ENCODE measurements around the gene SFT2D2.

The SFT2D2 gene

DNA sequence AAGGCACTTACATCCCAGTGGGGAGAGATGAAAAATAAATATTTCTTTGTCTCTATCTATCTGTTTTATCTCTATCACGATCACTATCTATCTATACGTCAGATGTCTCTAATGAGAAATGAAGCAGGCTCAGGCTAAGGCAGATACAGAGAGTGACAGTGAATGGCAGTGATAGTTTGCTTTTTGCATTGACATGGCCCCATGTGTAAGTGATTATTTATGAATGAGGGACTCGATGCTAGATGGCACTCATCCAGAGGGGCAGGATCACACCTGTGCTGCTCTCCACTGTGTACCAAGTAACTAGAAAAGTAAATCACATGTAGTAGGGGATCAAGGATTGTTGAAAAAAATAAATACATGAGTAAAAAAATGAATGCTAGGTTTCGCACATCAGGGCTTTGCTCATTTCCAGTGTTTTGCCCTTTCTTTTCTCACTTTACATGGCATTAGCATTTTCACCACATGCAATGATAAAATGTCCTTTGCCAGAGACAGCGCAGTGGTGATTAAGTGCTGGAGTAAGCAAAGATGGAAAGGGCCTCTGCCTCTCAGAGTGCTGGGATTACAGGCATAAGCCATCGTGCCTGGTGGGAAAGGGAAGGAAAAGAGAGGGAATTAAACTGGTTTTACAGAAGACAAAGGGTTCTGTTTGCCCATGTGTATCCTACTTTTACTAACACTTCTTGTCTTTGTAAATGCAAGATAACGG, 71.4 kb downstream of the SFT2D2 start:
- no peak overlapping the region for H3K4me3 Mint-ChIP-seq
- peaks cover 3% of the 10 kb centered on the region for H3K36me3 Mint-ChIP-seq (ENCODE audit: low read depth)
- H3K4me1 Mint-ChIP-seq (ENCODE audit: low read depth) = no peaks in the 10 kb centered on the region
- no peaks in the 10 kb centered on the region for H3K9me3 Mint-ChIP-seq
- no peak overlapping the region for H3K27ac Mint-ChIP-seq
- H3K27me3 Mint-ChIP-seq = no peaks in the 10 kb centered on the region

DNA sequence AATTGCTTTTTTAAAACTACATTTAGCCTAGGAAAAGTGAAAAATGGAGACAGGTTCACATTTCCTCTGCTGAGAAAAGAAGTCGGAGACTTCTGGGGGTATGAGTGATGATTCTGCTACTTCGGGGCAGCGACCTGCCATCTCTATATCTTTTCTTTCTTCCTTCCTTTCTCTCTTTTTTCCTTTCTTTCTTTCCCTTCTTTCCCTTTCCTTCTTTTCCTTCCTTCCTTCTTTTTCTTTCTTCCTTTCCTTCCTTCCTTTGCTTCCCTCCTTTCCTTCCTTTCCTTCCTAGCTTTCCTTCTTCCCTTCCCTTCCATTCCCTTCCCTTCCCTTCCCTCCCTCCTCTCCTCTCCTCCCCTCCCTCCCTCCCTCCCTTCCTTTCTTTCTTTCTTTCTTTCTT, 72.6 kb downstream of the SFT2D2 start:
- Mint-ChIP-seq H3K27me3 (no peaks in the 10 kb centered on the region), H3K9me3 (no peaks in the 10 kb centered on the region), H3K4me1 (ENCODE audit: low read depth) (no peaks in the 10 kb centered on the region), H3K4me3 (no peak overlapping the region), H3K36me3 (ENCODE audit: low read depth) (peaks cover 3% of the 10 kb centered on the region), H3K27ac (no peak overlapping the region)

- no peak overlapping the region for H3K4me3 Mint-ChIP-seq
- peaks cover 5% of the 10 kb centered on the region for H3K36me3 Mint-ChIP-seq (ENCODE audit: low read depth)
- no peaks in the 10 kb centered on the region for H3K9me3 Mint-ChIP-seq
- H3K27ac Mint-ChIP-seq = no peak overlapping the region
- H3K27me3 Mint-ChIP-seq = no peaks in the 10 kb centered on the region
- no peaks in the 10 kb centered on the region for H3K4me1 Mint-ChIP-seq (ENCODE audit: low read depth)
Measured at GRCh38 chr1:168300626-168301025, 74.8 kb downstream of the SFT2D2 start.

DNA sequence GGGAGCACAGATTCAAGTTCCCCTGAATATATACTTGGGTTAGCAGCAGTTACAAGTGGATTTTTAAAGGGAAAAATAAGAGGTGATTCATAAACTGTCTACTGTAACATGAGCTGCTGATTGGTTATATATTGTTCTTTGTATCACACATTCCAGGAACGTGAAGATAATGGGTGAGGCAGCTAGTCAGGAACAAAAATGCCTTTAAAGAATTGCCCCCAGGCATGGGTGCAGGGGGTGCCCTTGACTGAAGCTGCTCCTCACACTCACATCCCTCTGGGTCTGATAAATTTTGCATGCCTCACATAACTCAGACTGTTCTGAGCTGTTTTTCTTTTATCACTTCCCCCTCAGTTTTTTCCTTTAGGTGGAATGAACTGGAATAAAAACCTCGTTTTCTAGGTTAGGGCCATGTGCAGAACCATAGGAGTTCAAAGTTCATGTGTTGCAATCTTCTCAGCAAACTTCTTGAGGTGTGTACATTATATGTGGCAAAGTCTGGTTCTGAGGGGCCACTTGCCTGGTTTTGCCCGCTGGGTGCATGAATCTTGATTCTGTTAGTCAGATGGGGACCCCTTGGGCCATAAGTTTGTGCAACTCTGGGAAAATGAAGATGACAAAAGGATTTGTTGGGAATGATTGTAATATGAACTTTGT, 76.0 kb downstream of the SFT2D2 start:
- no peaks in the 10 kb centered on the region for H3K9me3 Mint-ChIP-seq
- no peaks in the 10 kb centered on the region for H3K4me1 Mint-ChIP-seq (ENCODE audit: low read depth)
- peaks cover 7% of the 10 kb centered on the region for H3K36me3 Mint-ChIP-seq (ENCODE audit: low read depth)
- no peak overlapping the region for H3K27ac Mint-ChIP-seq
- no peaks in the 10 kb centered on the region for H3K27me3 Mint-ChIP-seq
- no peak overlapping the region for H3K4me3 Mint-ChIP-seq

All from stimulated activated naive CD8-positive, alpha-beta T cell treated with anti-CD3 and anti-CD28 coated beads, Interleukin-15, Interleukin-2, amounts not matched to agents 100 ng/mL and 50 ng/mL, for 24 hours (primary cell).